Medulla oblongata (tissue), 1 donor: ENCODE data around the gene GJC1.

ENCODE experiments used
- DNase-seq: peaks from one replicate; pipeline ENCODE4 v3.0.0-alpha.2; 2015; ENCODE audit errors: extremely low spot score

The GJC1 gene

GRCh38 chr17:44777394-44778348 is 52.4 kb downstream of the GJC1 start:
- DNase-seq, result no peak

- DNase-seq, result no peak
Observed at GRCh38 chr17:44776628-44777393, 53.3 kb downstream of the GJC1 start.

GRCh38 chr17:44775838-44776621 is 54.1 kb downstream of the GJC1 start:
- DNase-seq, result no peak

GRCh38 chr17:44775136-44775837 is 54.8 kb downstream of the GJC1 start:
- DNase-seq, result peak; percentile 95

- DNase-seq, result peak; percentile 79
Observed at GRCh38 chr17:44774271-44775135, 55.6 kb downstream of the GJC1 start.

- no peak for DNase-seq
Observed at GRCh38 chr17:44773140-44773539, 56.9 kb downstream of the GJC1 start.

- no peak for DNase-seq
Observed at GRCh38 chr17:44772308-44773045, 57.6 kb downstream of the GJC1 start.

- DNase-seq, result no peak
Observed at GRCh38 chr17:44770166-44770925, 59.7 kb downstream of the GJC1 start.

GRCh38 chr17:44769647-44770084 is 60.4 kb downstream of the GJC1 start:
- no peak for DNase-seq

- no peak for DNase-seq
Observed at GRCh38 chr17:44769230-44769629, 60.9 kb downstream of the GJC1 start.

GRCh38 chr17:44768505-44769142 is 61.5 kb downstream of the GJC1 start:
- no peak for DNase-seq

- no peak for DNase-seq
Observed at GRCh38 chr17:44767493-44767892, 62.6 kb downstream of the GJC1 start.

- DNase-seq, result peak; percentile 12
Observed at GRCh38 chr17:44766409-44767038, 63.6 kb downstream of the GJC1 start.

- no peak for DNase-seq
Observed at GRCh38 chr17:44765965-44766364, 64.1 kb downstream of the GJC1 start.

- DNase-seq, result no peak
Observed at GRCh38 chr17:44763170-44763569, 66.9 kb downstream of the GJC1 start.

GRCh38 chr17:44761932-44762810 is 67.9 kb downstream of the GJC1 start:
- DNase-seq, result no peak
